RKO (cell line): ENCODE results near the gene ATP5F1E.

ENCODE experiments used
- DNase-seq: peaks from one replicate; pipeline ENCODE4 v3.0.0-alpha.2; 2016; ENCODE audit warnings: low spot score

The ATP5F1E gene

GRCh38 chr20:59032023-59032712, at the start of gene ATP5F1E:
TSS of gene ATP5F1E (minus strand) at chr20:59032335. CDS start at chr20:59032251, 84 bp downstream.
- peak; percentile 98 for DNase-seq

GRCh38 chr20:59081036-59081435, 48.9 kb upstream of the ATP5F1E start:
- no peak for DNase-seq

- no peak for DNase-seq
These were observed 46.1 kb upstream of the ATP5F1E start for GRCh38 chr20:59078231-59078630.

GRCh38 chr20:59077705-59078104, 45.6 kb upstream of the ATP5F1E start:
- no peak for DNase-seq

- DNase-seq: no peak
These were observed 43.9 kb upstream of the ATP5F1E start for GRCh38 chr20:59075934-59076508.

GRCh38 chr20:59074456-59074855, 42.3 kb upstream of the ATP5F1E start:
- DNase-seq: peak; percentile 43

GRCh38 chr20:59073582-59073981, 41.4 kb upstream of the ATP5F1E start:
- no peak for DNase-seq

GRCh38 chr20:59071216-59071615, 39.1 kb upstream of the ATP5F1E start:
- DNase-seq: no peak

GRCh38 chr20:59069026-59069425, 36.9 kb upstream of the ATP5F1E start:
- DNase-seq: no peak

- no peak for DNase-seq
These were observed 36.4 kb upstream of the ATP5F1E start for GRCh38 chr20:59068534-59068933.

- DNase-seq: no peak
These were observed 32.1 kb upstream of the ATP5F1E start for GRCh38 chr20:59064214-59064722.

GRCh38 chr20:59063358-59064213, 31.5 kb upstream of the ATP5F1E start:
- peak; percentile 86 for DNase-seq

- no peak for DNase-seq
These were observed 29.9 kb upstream of the ATP5F1E start for GRCh38 chr20:59062081-59062480.

- peak; percentile 50 for DNase-seq
These were observed 23.2 kb upstream of the ATP5F1E start for GRCh38 chr20:59055302-59055701.

- DNase-seq: no peak
These were observed 19.6 kb upstream of the ATP5F1E start for GRCh38 chr20:59051666-59052185.

GRCh38 chr20:59050437-59050836, 18.3 kb upstream of the ATP5F1E start:
- DNase-seq: no peak

GRCh38 chr20:59048681-59049030, 16.5 kb upstream of the ATP5F1E start:
- no peak for DNase-seq

- DNase-seq: peak; percentile 49
These were observed 16.0 kb upstream of the ATP5F1E start for GRCh38 chr20:59047938-59048680.

- no peak for DNase-seq
These were observed 14.7 kb upstream of the ATP5F1E start for GRCh38 chr20:59046862-59047261.

GRCh38 chr20:59044796-59045195, 12.7 kb upstream of the ATP5F1E start:
- no peak for DNase-seq

- DNase-seq: no peak
These were observed 12.2 kb upstream of the ATP5F1E start for GRCh38 chr20:59044295-59044694.

- no peak for DNase-seq
These were observed 11.6 kb upstream of the ATP5F1E start for GRCh38 chr20:59043698-59044097.
